Panc1 (cell line): Measurements from ENCODE around the gene GRIP1. TPM values are rescaled to one million over a fixed set of nuclear protein-coding genes. Genes with fewer than 3 reads are reported as not detected.

ENCODE experiments used
- ATAC-seq: fragments of 200-7000 bp; cut with Tn5 transposase; 2 replicates; pipeline ENCODE4 v1.9.1; 2020; ENCODE audit warnings: mild to moderate bottlenecking, moderate library complexity
- BruUV-seq: library from RNA; stranded (reverse); fragments of 400-500 nt; replicated peaks from 2 replicates; lab custom pipeline; 2021; lab: Mats Ljungman, UMichigan
- CTCF ChIA-PET: fragments of 300-600 bp; sonication (Branson Sonifier 250); formaldehyde crosslinking; loops from one replicate; lab custom pipeline; 2022; ENCODE audit warnings: antibody characterized with exemption; lab: Charles Lee
- POLR2A ChIA-PET: fragments of 300-600 bp; sonication (Branson Sonifier 250); formaldehyde crosslinking; loops from one replicate; lab custom pipeline; 2022; ENCODE audit warnings: antibody characterized with exemption; lab: Charles Lee
- DNase-seq: peaks from one replicate; pipeline ENCODE4 v3.0.0-alpha.2; 2010; ENCODE audit warnings: low read depth, low spot score
- H3K27ac ChIP-seq: 2 replicates; pipeline ENCODE4 v1.5.1; 2011; ENCODE audit warnings: mild to moderate bottlenecking, low read length, inconsistent platforms
- H3K27me3 ChIP-seq: fragments of 200-500 bp; sonication (Bioruptor generic); 2 replicates; pipeline ENCODE4 v1.6.0; 2014; ENCODE audit warnings: low read length, inconsistent platforms; ENCODE audit not compliant: control insufficient read depth, insufficient read depth
- H3K36me3 ChIP-seq: fragments of 200-500 bp; sonication (Bioruptor generic); 2 replicates; pipeline ENCODE4 v1.5.1; 2014; ENCODE audit warnings: inconsistent platforms, mild to moderate bottlenecking, low read length, moderate library complexity; ENCODE audit not compliant: control insufficient read depth, insufficient read depth
- H3K4me1 ChIP-seq: 2 replicates; pipeline ENCODE4 v1.5.1; 2011; ENCODE audit warnings: inconsistent platforms, mild to moderate bottlenecking, low read length, moderate library complexity; ENCODE audit not compliant: control insufficient read depth, insufficient read depth
- H3K4me3 ChIP-seq, 2 experiments: 2 replicates each; pipeline ENCODE4 v1.5.1; 2011 to 2012; ENCODE audit warnings: low read depth in 2 of 2, low read length in 2 of 2, mild to moderate bottlenecking in 2 of 2, inconsistent platforms in 1 of 2, moderate library complexity in 1 of 2
- H3K9me3 ChIP-seq: fragments of 200-500 bp; sonication (Bioruptor generic); 2 replicates; pipeline ENCODE4 v1.5.1; 2014; ENCODE audit warnings: low read depth, mild to moderate bottlenecking, inconsistent platforms, low read length, moderate library complexity; ENCODE audit not compliant: control insufficient read depth, insufficient read depth
- CTCF ChIP-seq: fragments of 450-650 bp; IDR thresholded peaks from 2 replicates; pipeline ENCODE4 v1.5.1; 2017; ENCODE audit warnings: mild to moderate bottlenecking
- POLR2AphosphoS5 ChIP-seq: IDR thresholded peaks from 2 replicates; pipeline ENCODE4 v1.6.1; 2012; ENCODE audit warnings: mild to moderate bottlenecking, low read depth, low read length, moderate library complexity
- REST ChIP-seq, 2 experiments: IDR thresholded peaks; 2 replicates each; pipeline ENCODE4 v1.6.1; 2011 to 2012; ENCODE audit warnings: low read depth in 2 of 2, control low read depth in 1 of 2, low read length in 1 of 2, mild to moderate bottlenecking in 1 of 2, moderate library complexity in 1 of 2; ENCODE audit not compliant: insufficient read depth in 1 of 2
- SIN3A ChIP-seq: IDR thresholded peaks from 2 replicates; pipeline ENCODE4 v1.6.1; 2012; ENCODE audit warnings: low read depth, mild to moderate bottlenecking, low read length, moderate library complexity, borderline replicate concordance; ENCODE audit not compliant: insufficient read depth
- TCF7L2 ChIP-seq: IDR thresholded peaks from 2 replicates; pipeline ENCODE4 v1.6.1; 2011; ENCODE audit warnings: mild to moderate bottlenecking, low read depth, low read length, inconsistent platforms
- in situ Hi-C: cut with HindIII; loops from 2 replicates; pipeline ENCODE4 v1.10.0; 2016; ENCODE audit warnings: low sequenced_read_pairs, low pct_unique_long_range_greater_than_20kb
- intact Hi-C: fragments of 100-400 bp; cut with micrococcal nuclease; formaldehyde crosslinking; loops from one replicate; pipeline ENCODE4 v1.10.0; 2022; ENCODE audit not compliant: unreplicated experiment
- total RNA-seq: library from RNA; stranded (reverse); gene quantifications from one replicate; pipeline ENCODE4 v1.2.1, GENCODE V29; 2021; ENCODE audit not compliant: unreplicated experiment

The GRIP1 gene
- total RNA-seq, 1 experiment from 2014 or later = 9.2 TPM

- Histone ChIP-seq H3K36me3 (no peaks in the 10 kb centered on the region), H3K27ac (no peak overlapping the region), H3K27me3 (no peaks in the 10 kb centered on the region; the same call in 1 of the 2 replicates), H3K4me3 (no peak overlapping the region), H3K4me1 (no peaks in the 10 kb centered on the region), H3K9me3 (no peaks in the 10 kb centered on the region)
- CTCF ChIA-PET = no interaction called here
- BruUV-seq = no TSS peak
- intact Hi-C loops = no loop called here
- ATAC-seq (no peak), DNase-seq (no peak)
- in situ Hi-C loops = no loop called here
- POLR2A ChIA-PET = no interaction called here
- TF ChIP-seq POLR2AphosphoS5 = no peak
Observed at GRCh38 chr12:66665435-66665985, 13.4 kb downstream of the GRIP1 start.

GRCh38 chr12:66664076-66664475 lies 14.8 kb downstream of the GRIP1 start:
- H3K4me1 ChIP-seq = no peaks in the 10 kb centered on the region
- ATAC-seq = no peak

More at GRCh38 chr12:66664076-66664475, 14.8 kb downstream of the GRIP1 start:
- H3K27ac ChIP-seq = no peak overlapping the region
- H3K9me3 ChIP-seq = no peaks in the 10 kb centered on the region
- H3K4me3 ChIP-seq = no peak overlapping the region
- DNase-seq = no peak
- CTCF ChIA-PET = interaction anchor here (0.5 kb wide), 1 partner anchor 219 kb away, joined by 5 read pairs; no protein-coding TSS in a partner anchor
- POLR2A ChIA-PET = no interaction called here
- intact Hi-C loops (no loop called here), in situ Hi-C loops (no loop called here)
- H3K36me3 ChIP-seq = no peaks in the 10 kb centered on the region
- TF ChIP-seq SIN3A = no peak
- TF ChIP-seq POLR2AphosphoS5 = no peak
- TF ChIP-seq TCF7L2 = no peak
- TF ChIP-seq CTCF = no peak
- TF ChIP-seq REST (IDR thresholded peaks at IDR 0.05; ENCODE audit: insufficient read depth in 1 of 2, low read depth in 2 of 2, low read length in 1 of 2) = no peak
- no TSS peak for BruUV-seq
- no peaks in the 10 kb centered on the region; the same call in 1 of the 2 replicates for H3K27me3 ChIP-seq
